ENCODE data around the gene VPS54.

DNA sequence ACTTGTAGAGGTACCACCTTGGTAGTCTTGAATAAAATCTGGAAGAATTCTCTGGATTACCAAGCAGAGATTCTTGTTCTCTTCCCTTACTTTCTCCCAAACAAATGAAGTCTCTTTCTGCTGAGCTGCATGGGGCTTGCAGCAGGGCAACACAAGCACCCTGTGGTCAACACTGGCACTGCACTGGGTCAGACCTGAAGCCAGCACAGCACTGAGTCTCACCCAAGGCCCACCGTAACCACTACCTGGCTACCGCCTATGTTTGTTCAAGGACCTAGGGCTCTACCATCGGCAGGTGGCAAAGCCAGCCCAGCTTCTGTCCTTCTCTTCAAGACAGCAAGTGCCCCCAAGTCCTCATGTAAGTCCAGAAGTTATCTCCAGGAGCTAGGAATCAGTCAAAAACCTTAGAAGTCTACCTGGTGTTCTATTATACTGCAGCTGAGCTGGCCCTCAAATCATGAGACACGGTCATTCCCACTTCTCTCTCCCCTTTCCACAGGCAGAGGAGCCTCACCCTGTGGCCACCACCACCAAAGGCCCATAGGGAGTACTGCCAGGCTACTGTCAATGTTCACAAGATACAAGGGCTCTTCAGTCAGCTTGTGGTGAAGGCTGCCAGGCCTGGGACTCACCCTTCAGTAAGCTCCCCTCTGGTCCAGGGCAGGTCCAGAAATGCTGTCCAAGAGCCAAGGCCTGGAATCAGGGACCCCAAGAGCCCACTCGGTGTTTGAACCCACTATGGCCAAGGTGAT, 18.4 kb downstream of the VPS54 start:
- TF ChIP-seq, protein P1, sequence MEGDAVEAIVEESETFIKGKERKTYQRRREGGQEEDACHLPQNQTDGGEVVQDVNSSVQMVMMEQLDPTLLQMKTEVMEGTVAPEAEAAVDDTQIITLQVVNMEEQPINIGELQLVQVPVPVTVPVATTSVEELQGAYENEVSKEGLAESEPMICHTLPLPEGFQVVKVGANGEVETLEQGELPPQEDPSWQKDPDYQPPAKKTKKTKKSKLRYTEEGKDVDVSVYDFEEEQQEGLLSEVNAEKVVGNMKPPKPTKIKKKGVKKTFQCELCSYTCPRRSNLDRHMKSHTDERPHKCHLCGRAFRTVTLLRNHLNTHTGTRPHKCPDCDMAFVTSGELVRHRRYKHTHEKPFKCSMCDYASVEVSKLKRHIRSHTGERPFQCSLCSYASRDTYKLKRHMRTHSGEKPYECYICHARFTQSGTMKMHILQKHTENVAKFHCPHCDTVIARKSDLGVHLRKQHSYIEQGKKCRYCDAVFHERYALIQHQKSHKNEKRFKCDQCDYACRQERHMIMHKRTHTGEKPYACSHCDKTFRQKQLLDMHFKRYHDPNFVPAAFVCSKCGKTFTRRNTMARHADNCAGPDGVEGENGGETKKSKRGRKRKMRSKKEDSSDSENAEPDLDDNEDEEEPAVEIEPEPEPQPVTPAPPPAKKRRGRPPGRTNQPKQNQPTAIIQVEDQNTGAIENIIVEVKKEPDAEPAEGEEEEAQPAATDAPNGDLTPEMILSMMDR (IDR thresholded peaks at IDR 0.05; ENCODE audit: insufficient read depth, low read depth, low read length), result no peak
- TF ChIP-seq EZH2 (IDR thresholded peaks at IDR 0.05; ENCODE audit: insufficient read depth, low read length), result no peak

Measured in astrocyte (in vitro differentiated cells and primary cell).